MV-4-11 (cell line): ENCODE data around the gene MYL4.
"Not testable (repeated sequence)": the region's sequence is repeated elsewhere in the genome, so short reads cannot be mapped to it uniquely, and the experiment has no call there.

Experiments used
- DNase-seq: peaks from one replicate; lab custom pipeline; 2025; lab: John Stamatoyannopoulos, UW

The MYL4 gene

DNA sequence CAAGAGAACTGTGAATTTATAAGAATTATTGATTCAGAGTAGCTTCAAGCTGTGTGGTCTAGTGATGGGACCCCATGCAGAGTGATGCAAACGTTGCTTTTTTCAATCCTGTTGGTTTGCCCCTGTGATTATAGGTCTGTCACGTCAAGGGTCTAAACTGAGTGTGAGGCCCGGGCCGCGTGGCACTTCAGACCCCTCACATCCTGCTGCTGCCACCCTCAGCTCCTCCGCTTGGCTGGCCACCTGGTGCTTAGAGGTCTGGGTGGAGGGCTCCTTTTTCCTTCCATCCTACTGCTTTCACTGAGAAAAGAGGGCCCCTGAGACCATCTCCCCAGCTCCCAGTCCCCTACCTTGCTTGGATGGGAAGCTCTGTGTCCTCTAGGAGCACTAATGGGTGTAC is 12.0 kb downstream of the MYL4 start:
- no peak for DNase-seq

DNA sequence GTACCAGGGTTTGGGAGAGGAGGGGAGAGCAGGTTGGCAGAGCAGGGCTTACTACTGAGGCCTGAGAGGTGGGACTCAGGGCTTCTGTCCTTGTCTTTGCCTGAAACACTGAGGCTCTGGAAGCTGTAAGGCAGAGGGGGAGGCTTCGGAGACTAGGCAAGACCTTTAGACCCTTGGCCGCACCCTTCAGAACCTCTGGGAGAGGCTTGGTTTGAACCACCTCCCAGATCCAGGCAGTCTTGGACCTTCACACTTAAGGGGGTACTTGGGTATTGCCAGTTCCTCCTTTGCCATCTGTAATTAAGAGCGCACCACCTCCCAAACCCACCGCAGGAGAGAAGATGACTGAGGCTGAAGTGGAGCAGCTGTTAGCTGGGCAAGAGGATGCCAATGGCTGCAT is 12.9 kb downstream of the MYL4 start:
- DNase-seq, result no peak

DNA sequence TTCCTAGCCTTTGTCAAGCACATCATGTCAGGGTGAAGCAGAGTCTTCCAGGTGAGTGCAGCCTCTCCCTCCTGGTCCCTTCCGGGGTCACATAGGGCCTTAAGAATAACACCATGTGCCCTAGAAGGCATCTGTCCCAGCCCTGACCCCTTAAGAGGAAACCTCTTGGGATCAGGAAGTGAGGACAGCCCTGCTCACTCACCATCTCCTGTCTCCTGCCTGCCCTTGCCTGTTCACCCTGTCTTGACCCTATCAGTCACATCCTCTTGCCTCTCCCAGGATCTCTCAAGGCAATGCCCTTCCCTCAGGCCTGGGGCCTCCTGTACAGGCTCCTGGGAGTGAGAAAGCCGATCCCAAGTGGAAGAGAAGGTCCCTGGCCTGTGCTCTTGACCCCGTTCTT is 13.9 kb downstream of the MYL4 start:
- DNase-seq, result peak; percentile 5

DNA sequence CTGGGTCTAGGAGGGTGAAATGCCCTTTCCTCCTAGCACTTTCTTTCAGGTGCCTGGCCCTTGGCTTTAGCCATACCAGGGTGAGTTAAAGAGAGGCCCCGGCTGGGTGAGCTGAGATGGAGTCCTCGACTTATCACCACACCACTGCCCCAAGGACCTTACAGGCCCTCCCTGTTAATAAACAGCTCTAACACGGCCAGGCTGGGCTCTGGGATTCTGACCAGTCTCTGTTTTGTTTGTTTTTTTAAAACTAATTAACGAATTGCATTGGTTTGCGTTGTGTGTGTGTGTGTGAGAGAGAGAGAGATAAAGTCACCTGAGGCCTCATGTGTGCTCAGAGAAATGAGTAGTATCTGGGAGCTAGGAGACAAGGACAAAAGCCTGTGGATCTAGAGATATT is 14.3 kb downstream of the MYL4 start:
- DNase-seq, result no peak

DNA sequence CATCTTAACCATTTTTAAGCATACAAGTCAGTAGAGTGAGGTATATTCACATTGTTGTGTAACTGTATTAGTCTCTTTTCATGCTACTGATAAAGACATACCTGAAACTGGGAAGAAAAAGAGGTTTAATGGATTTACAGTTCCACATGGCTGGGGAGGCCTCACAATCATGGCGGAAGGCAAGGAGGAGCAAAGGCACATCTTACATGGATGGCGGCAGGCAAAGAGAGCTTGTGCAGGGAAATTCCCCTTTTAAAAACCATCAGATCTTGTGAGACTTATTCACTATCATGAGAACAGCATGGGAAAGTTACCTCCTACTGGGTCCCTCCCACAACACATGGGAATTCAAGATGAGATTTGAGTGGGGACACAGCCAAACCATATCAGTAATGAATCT is 14.9 kb downstream of the MYL4 start:
- DNase-seq, result not testable (repeated sequence)

DNA sequence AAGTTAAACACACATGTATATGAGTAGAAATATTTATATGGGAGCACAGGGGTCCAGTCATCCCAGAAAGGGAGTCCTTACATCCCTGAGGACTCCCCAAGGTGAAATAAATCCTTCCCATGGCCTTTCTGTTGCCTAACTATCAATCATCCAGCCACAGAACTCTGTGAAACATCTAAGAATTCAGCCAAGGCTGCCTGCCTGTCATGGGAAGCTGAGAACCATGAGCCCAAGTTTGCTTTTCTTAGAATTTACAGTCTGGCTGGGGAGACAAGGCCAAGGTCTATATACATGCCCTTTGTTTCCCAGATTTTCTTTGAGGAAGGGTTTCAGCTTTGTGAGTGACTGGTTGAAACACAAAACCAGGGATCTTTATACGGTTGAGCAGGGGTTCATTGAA is 15.8 kb downstream of the MYL4 start:
- DNase-seq, result no peak

DNA sequence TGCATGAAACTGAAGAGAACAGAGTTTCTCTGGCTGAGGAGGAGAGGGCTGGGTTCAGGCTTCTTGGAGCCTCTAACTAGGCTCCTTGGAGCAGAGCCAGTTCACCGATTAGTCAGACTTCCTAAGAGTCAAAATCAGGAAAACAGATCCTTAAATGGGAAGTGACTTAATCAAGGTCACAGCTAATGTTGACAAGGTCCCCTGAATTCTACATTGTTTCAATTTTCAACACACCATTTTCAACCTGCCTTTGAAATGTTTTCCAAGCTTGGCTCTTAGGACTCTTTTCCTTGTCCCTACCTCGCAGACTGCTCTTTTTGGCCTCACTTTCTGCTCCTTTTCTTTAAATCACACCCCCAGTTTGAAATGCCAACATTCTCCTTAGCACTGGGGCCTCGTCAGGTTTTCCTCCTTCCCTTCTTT is 16.3 kb downstream of the MYL4 start:
- peak; percentile 38 for DNase-seq

DNA sequence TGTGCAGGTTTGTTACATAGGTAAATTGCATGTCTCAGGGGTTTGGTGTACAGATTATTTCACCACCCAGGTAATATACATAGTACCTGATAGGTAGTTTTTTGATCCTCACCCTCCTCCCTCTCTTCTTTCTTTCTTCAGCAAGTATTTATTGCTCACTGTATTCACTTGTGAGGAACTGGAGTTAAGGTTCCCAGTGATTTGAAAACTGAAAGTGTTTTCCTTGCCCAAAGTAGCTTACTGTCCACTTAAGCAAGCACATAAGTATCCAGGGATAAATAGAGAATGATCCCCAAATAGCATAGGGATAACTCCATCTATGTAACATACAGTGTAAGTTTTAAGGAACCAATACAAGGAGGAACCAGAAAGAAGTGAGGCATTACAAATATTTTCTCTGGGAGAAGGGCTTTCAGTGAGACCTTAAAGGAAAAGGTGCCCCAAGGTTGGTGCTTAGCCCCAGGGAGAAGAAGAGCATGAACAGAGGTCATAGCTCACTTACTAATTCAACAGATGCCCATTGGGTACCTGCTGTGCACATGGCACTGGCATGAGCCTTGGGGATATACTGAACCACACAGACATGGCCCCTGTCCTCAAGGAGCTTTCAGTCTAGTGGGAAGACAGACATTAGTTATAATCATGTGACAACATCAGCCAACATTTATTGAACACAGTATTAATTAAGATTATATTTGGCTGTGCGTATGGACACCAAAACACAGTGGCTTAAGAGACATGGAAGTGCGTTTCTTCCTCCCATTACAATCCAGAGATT is 17.0 kb downstream of the MYL4 start:
- no peak for DNase-seq

DNA sequence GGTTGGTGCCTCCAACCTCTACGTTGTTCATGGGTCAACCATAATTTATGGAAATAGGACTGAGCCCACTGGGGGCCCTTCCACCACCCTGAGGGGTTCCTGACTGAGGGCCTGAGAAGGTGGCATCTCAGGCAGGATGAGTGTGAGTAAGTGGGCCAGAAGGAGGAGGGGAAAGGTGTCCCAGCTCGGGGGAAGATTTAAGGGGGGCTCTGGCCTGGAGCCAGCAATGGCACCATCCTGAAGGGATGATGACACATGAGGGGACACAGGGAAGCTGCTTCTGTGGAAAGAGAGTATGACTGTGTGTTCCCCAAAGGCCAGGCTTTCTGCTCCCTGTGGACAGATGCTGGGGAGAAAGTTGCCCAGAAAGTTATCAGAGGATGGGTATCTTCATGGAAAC is 18.7 kb downstream of the MYL4 start:
- no peak for DNase-seq

DNA sequence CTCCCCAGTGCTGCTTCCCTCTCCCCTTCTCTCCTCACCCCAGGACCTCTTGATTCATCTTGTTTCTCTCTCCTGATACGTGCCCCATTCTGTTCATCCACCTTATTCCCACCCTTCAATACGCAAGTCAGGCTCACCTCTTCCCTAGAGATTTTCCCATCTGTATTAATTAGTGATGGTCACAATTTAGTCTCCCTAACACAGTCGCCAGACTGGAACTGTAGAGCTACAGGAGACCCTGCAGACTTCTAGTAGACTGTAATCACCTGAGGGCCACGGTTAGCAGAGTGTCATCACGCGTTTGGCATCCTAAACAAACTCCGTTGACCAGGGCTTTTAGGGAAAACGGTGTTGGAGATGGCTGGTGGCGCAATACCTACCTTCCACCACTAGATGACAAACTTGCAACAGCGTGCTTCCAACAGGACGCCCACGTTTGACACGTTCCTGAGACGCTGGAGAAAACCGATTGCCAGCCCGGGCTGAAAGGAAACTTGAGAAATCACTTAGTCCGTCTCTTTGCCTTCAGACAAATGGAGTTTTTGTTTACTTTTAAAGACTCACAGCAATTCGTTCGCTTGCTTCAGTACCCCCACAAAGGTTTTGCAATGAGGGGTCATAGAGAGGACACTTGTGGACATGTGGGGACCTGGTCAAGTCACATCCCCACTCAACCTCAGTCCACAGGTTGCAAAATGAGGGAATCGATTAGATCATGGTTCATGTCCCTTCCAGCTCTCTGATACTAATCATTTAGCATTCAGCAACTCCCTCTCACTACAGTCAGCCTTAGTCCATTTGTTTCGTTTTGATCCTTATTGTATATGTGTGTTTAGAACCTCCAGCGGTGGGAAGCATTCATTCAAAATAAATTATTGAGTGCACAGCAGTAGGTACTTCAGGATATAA is 20.6 kb downstream of the MYL4 start:
- DNase-seq, result peak; percentile 83

DNA sequence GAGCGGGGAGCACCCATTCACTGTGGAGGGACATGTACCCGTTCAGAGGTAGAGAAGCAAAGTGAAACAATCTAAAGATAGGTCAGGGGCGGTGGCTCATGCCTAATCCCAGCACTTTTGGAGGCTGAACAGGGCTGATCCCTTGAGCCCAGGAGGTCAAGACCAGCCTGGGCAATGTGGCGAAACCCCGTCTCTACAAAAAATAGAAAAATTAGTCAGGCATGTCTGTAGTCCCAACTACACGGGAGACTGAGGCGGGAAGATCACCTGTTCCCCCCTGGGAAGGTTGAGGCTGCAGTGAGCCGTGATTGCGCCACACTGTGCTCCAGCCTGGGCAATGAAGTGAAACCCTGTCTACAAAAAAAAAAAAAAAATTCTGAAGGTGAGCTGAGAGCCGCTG is 21.7 kb downstream of the MYL4 start:
- DNase-seq, result no peak

DNA sequence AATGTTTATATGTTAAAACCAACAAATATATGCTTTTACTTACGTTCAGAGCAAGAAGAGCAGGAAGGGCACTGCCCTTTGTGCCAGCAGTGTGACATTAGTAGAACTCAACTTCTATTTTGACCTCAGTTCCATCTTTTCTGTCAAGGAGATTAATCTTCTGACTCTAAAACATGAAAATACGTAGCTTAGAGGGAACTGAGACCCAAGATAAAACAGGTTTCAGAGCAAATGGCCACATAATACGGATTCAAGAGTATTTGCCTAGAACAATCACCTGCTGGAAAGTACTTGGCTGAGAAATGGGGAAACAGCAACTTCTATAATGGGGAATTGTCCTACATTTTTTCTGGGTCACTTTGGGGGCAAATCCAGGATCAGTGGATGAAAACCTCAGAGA is 22.2 kb downstream of the MYL4 start:
- DNase-seq, result no peak

DNA sequence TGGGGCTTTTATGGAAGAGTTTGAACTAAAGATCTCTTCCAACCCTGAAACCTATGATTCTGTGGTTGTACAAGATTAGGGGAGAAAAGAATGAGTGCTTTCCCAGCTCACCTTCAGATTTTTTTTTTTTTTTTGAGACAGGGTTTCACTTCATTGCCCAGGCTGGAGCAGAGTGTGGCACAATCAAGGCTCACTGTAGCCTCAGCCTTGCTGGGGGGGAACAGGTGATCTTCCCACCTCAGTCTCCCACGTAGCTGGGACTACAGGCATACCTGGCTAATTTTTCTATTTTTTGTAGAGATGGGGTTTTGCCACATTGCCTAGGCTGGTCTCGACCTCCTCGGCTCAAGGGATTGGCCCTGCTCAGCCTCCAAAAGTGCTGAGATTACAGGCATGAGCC is 22.7 kb downstream of the MYL4 start:
- no peak for DNase-seq

DNA sequence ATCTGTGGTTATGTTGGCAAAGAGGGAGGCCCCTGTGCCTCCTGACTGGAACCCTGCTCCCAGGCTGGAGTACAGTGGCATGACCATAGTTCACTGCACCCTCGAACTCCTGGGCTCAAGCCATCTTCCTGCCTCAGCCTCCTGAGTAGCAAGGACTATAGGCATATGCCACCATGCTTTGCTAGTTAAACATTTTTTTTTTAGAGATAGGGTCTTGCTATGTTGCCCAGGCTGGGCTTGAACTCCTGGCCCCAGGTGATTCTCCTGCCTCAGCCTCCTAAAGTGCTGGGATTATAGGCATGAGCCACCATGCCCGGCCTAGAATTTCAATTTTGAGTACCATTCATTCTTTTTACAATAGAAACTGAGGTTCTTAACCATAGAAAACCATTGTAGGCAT is 23.3 kb downstream of the MYL4 start:
- no peak for DNase-seq

DNA sequence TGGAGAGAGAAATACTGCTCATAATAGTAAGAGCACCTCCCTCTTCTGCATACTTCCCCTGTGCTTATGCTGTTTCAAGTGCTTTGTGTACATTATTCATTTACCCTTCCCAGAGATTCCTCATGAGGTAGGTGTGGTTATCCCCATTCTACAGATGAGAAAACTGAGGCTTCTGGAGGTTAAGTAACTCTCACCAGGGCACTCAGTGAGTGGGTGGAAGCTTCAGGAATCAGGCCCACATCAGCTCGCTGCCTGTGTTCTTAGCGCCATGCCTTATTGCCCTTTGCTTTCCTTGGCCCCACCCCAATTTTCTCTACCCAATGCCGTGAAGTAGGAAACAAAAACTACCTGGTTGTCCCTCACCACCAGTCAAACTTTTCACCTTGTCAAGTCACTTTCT is 26.4 kb downstream of the MYL4 start:
- DNase-seq, result no peak

DNA sequence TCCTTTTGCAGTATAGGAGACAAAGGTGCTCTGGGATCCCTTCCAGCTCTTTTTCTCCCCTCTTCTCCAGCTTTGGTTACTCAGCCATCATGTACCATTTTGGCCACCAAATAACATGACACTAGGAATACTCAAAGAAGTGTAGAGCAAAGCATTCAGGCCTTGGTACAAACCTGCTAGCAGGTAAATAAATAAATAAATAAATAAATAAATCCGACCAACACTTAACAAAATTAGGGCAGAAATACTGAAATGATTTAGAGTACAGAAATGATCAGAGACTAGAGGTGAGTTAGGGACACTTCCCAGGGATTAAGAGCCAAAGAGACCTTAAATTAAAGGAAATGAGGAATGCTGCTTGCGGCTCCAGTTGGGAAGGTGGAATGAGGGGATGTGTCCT is 26.8 kb downstream of the MYL4 start:
- DNase-seq, result no peak

DNA sequence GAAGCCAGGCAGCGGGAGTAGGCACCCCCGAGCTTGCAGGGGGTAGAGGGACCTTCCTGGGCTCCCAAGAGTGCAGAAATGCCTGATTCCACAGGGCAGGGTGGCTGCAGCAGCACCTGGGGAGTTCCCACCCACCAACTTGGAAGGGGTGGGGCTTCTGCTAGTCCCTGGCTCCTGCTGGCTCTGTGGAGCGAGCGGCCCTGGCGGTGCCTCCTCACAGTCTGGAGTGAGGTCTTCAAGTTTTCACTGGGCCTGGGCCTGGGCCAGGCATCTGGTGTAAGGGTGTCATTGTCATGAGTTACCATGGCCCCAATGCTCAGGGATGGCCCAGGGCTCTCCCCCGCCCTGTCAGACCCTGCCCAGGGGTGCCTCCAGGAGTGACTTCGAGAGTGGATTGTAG is 28.7 kb downstream of the MYL4 start:
- no peak for DNase-seq

DNA sequence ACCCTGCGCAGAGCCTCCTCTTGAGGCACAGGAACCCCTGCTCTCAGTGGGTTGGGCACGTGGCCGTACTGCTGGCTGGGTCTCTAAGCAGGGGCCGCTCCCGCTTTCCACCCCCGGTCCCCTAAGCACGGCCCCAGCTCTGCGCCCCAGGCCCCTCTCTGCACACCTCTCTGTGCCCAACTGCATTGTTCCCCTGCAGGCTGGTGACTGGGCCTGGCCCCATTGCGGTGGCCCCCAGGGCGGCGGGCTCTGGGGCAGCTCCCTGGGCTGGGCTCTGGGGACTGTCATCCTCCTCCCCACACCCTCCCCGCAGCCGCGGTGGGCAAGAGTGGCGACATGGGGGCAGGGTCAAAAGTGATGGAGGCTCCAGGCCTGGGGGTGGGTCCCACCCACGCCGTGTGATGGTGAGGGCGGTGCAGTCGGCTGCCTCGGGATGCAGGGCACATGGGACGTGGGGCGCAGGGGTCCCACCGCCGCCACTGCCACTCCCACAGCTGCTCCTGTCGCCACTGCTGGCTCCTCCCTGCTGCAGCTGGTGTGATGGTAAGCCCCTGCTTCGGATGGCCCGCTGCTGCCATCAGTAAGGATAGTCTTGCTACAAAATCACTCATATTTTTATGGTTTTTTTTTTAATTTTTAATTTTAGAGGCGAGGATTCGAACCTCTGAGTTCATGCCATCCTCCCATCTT is 29.3 kb downstream of the MYL4 start:
- no peak for DNase-seq

DNA sequence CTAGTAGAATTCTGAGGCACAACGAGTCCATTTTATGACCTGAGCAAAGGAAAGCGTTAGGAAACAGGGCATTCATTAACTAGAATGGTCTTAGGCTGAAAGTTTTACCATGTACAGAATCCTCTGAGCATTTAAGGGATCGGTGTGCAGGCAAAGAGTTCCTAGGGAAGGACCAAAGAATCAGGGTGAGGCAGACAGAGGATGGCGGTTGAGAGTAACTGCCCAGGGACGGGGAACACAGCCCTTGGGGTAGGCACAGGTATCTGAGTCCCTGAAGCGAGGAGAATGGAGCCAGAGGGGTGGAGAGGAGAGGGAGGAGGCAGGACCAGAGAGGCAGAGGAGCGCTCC is 30.4 kb downstream of the MYL4 start:
- DNase-seq, result no peak

DNA sequence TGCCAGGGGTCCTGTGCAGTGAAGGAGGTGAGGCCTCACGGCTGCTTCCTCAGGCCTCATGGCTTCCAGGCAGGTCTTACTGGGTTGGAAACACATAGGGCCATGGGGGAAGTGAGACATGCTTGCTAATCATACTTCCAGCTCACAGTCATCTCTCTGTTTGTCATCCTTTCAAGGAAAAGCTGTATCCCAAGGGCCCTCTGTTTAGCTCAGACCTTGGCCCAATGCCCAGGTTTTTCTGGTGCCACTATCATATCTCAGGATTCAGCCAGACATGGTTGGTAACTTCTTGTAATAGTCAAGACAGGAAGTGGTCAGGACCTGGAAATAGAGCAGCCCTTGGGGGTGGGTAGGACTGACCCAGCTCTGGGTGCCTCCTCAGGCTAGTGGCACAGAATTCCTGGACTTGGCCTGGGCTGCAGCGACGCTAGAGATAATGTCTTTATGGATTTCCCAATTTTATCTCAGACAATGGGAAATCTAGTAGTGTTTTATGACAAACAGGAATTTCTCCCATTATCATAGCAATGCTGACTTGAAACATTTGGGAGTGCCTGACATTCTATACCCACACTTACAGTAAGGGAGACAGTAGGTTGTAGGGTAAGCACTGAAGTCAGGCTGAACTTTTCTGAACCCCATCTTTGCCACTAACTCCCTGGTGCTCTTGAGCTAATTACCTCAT is 31.0 kb downstream of the MYL4 start:
- DNase-seq, result peak; percentile 90

DNA sequence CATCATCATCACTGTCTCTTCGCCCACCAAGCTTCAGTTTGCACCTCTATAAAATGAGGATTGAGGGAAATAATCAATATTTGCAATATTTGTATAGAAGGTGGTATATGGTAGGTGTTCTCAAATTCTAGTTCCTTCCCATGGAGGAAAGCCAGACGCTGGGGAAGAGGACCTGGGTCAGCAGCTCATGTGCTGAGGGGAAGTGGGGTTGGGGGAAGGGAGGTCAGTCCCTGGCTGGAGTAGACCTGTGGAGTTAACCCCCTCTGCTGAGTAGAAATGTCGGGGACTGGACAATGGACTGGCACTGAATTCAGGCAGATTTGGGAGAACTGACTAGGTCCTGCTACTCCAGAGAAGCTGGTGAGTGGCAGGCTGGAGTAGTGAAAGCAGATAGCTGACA is 31.7 kb downstream of the MYL4 start:
- no peak for DNase-seq

DNA sequence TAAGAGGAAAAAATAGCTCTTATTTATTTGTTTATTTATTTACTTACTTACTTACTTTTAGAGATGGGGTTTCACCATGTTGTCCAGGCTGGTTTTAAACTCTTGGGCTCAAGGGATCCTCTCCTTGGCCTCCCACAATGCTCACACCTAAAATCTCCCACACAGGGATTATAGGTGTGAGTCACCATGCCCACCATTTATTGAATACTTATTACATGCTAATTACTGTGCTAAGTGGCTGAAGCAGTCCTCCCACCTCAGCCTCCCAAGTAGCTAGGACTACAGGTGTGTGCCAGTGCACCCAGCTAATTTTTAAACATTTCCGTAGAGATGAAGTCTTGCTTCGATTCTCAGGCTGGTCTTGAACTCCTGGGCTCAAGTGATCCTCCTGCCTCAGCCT is 33.5 kb downstream of the MYL4 start:
- DNase-seq, result no peak
